ENCODE results near the gene RAPGEF4. TPM values are rescaled to one million over a fixed set of nuclear protein-coding genes. Genes with fewer than 3 reads are reported as not detected.

Gene RAPGEF4
- total and polyA plus RNA-seq, 2 of the 4 experiments (the other 2 are of a cell fraction) = 1.7 to 3.2 TPM

GRCh38 chr2:173077506-173078177, 342.0 kb downstream of the RAPGEF4 start:
- Histone ChIP-seq H3K9me1 (ENCODE audit: insufficient read depth, low read length) (peaks cover 13% of the 10 kb centered on the region), H2BK5ac (ENCODE audit: low read depth, low read length, poor library complexity, severe bottlenecking) (peak overlapping the region; percentile 92), H2AK9ac (replicated peaks; ENCODE audit: low read depth, low read length, poor library complexity) (no peak overlapping the region), H3K4me3 (ENCODE audit: insufficient read depth, low read depth, low read length) (peak overlapping the region; percentile 95), H2AFZ (replicated peaks; ENCODE audit: low read length, poor library complexity) (no peak overlapping the region), H4K5ac (ENCODE audit: low read depth, low read length) (peak overlapping the region; percentile 40; the same call in 1 of the 2 replicates), H3K9ac (ENCODE audit: low read depth, low read length) (peak overlapping the region; percentile 100), H4K20me1 (ENCODE audit: insufficient read depth, low read length) (peaks cover 8% of the 10 kb centered on the region; the same call in 1 of the 2 replicates), H3K23ac (ENCODE audit: low read depth, low read length) (peak overlapping the region; percentile 79; the same call in 1 of the 2 replicates), H2BK15ac (ENCODE audit: low read depth, low read length) (peak overlapping the region; percentile 28; the same call in 1 of the 3 replicates), H3K56ac (ENCODE audit: extremely low read depth, insufficient read depth, low read length) (peak overlapping the region; percentile 52; the same call in 1 of the 2 replicates), H4K91ac (ENCODE audit: insufficient read depth, low read depth, low read length) (0 out of 2 replicates have a peak overlapping the region, but pooled peaks have one; percentile 8), H4K8ac (ENCODE audit: low read depth in 2 of 2, low read length in 2 of 2) (peak overlapping the region in 1 of 2 experiments; percentile 90; a peak in 2 of 4 replicates), H3K4me2 (ENCODE audit: low read depth, low read length) (peak overlapping the region; percentile 94), H3K14ac (replicated peaks; ENCODE audit: low read depth, low read length) (peak overlapping the region; percentile 11; the same call in 1 of the 2 replicates), H3K18ac (ENCODE audit: low read depth, low read length) (peak overlapping the region; percentile 99), H3K27me3 (ENCODE audit: control insufficient read depth, insufficient read depth, low read length) (no peaks in the 10 kb centered on the region), H3K9me3 (ENCODE audit: control insufficient read depth, insufficient read depth, low read length) (no peaks in the 10 kb centered on the region), H3K36me3 (ENCODE audit: control insufficient read depth, insufficient read depth, low read length) (peaks cover 3% of the 10 kb centered on the region; the same call in 1 of the 2 replicates), H3K27ac (ENCODE audit: insufficient read depth, low read length) (peak overlapping the region; percentile 97; the same call in 1 of the 2 replicates), H3K4me1 (ENCODE audit: control insufficient read depth, insufficient read depth, low read length) (peaks cover 14% of the 10 kb centered on the region), H2AK5ac (ENCODE audit: low read depth, low read length) (0 out of 2 replicates have a peak overlapping the region, but pooled peaks have one; percentile 39), H2BK120ac (ENCODE audit: low read depth, low read length) (peak overlapping the region; percentile 66), H3K4ac (ENCODE audit: low read depth, low read length) (peak overlapping the region; percentile 9; the same call in 1 of the 2 replicates), H3K79me1 (ENCODE audit: low read depth in 1 of 2, low read length in 2 of 2) (peaks cover 19 to 43% of the 10 kb centered on the region in 2 experiments), H2BK20ac (ENCODE audit: low read depth, low read length) (no peak overlapping the region; the same call in 1 of the 2 replicates)
- no TSS peak for BruUV-seq (replicated peaks)
- TF ChIP-seq CHD1 (IDR thresholded peaks at IDR 0.05; ENCODE audit: low read depth, low read length) = no peak
- TF ChIP-seq CEBPB (IDR thresholded peaks at IDR 0.05; ENCODE audit: low read depth, low read length) = 0 out of 2 replicates have a peak, but pooled peaks have one; percentile 14
- intact Hi-C loops (cut with micrococcal nuclease) = loop anchor here (1.0 to 5.0 kb wide), 2 partner anchors 28 to 80 kb away; no protein-coding TSS in a partner anchor
- CTCF ChIA-PET = interaction anchor here (0.9 kb wide), 1 partner anchor 133 kb away, joined by 3 read pairs; no protein-coding TSS in a partner anchor
- in situ Hi-C loops (cut with MboI; ENCODE audit: low sequenced_read_pairs) = no loop called here
- WGBS, 2 experiments (ENCODE audit: extremely low coverage in 2 of 2, insufficient read length in 1 of 2) = 24% methylated on average over 2 of the region's 5 CpGs; no CpG with 5 or more reads in 1 of the 2 experiments
- DNase-seq (peak; percentile 68), ATAC-seq (ENCODE audit: low read depth) (no peak)
- dilution Hi-C loops (cut with HindIII; ENCODE audit: low sequenced_read_pairs, unreplicated experiment) = no loop called here
- POLR2A ChIA-PET (ENCODE audit: unreplicated experiment) = no interaction called here

All from IMR-90 (cell line).